DND-41 (cell line): ENCODE measurements around the gene MCC.

Experiments
- ATAC-seq: fragments of 200-7000 bp; cut with Tn5 transposase; 3 replicates; pipeline ENCODE4 v1.9.1; 2021; ENCODE audit warnings: low read depth; ENCODE audit not compliant: insufficient read depth
- DNase-seq: peaks from one replicate; pipeline ENCODE4 v3.0.0-alpha.2; 2020
- H2AFZ ChIP-seq: 2 replicates; pipeline ENCODE4 v1.6.0; 2012; ENCODE audit warnings: low read depth, low read length
- H3K27ac ChIP-seq: 2 replicates; pipeline ENCODE4 v1.5.1; 2012; ENCODE audit warnings: low read length, inconsistent platforms
- H3K27me3 ChIP-seq: fragments of 200-600 bp; sonication (generic); 2 replicates; pipeline ENCODE4 v1.6.0; 2012; ENCODE audit warnings: low read length, mild to moderate bottlenecking, inconsistent platforms; ENCODE audit not compliant: insufficient read depth, poor library complexity
- H3K36me3 ChIP-seq: 2 replicates; pipeline ENCODE4 v1.5.1; 2012; ENCODE audit warnings: low read length, inconsistent platforms; ENCODE audit not compliant: insufficient read depth
- H3K4me1 ChIP-seq: 2 replicates; pipeline ENCODE4 v1.5.1; 2012; ENCODE audit warnings: mild to moderate bottlenecking, low read length; ENCODE audit not compliant: insufficient read depth
- H3K4me2 ChIP-seq: 2 replicates; pipeline ENCODE4 v1.6.0; 2012; ENCODE audit warnings: mild to moderate bottlenecking, moderate library complexity, low read length, inconsistent platforms; ENCODE audit not compliant: insufficient read depth
- H3K4me3 ChIP-seq, 2 experiments: fragments of 200-600 bp in 1 of 2; shearing (Covaris generic) in 1 of 2; 2 replicates each; pipeline ENCODE4 v1.5.1; 2012 to 2016; ENCODE audit warnings: inconsistent platforms in 2 of 2, low read length in 2 of 2, mild to moderate bottlenecking in 2 of 2, low read depth in 1 of 2, moderate library complexity in 1 of 2
- H3K79me2 ChIP-seq: 2 replicates; pipeline ENCODE4 v1.6.0; 2012; ENCODE audit warnings: low read length, inconsistent platforms; ENCODE audit not compliant: insufficient read depth
- H3K9ac ChIP-seq: 2 replicates; pipeline ENCODE4 v1.6.0; 2012; ENCODE audit warnings: low read depth, mild to moderate bottlenecking, inconsistent platforms, low read length, moderate library complexity
- H3K9me3 ChIP-seq: 2 replicates; pipeline ENCODE4 v1.5.1; 2012; ENCODE audit warnings: low read length, moderate library complexity, mild to moderate bottlenecking, inconsistent platforms; ENCODE audit not compliant: insufficient read depth, severe bottlenecking
- H4K20me1 ChIP-seq: 2 replicates; pipeline ENCODE4 v1.6.0; 2012; ENCODE audit warnings: low read length; ENCODE audit not compliant: insufficient read depth
- EZH2 ChIP-seq: IDR thresholded peaks from 3 replicates; pipeline ENCODE4 v1.6.1; 2012; ENCODE audit warnings: borderline replicate concordance, low read depth, mild to moderate bottlenecking, moderate library complexity, low read length, inconsistent platforms; ENCODE audit not compliant: severe bottlenecking
- TF ChIP-seq, protein P1 (sequence below): IDR thresholded peaks from 2 replicates; pipeline ENCODE4 v1.5.1; 2012; ENCODE audit warnings: borderline replicate concordance, low read length, moderate library complexity, mild to moderate bottlenecking; ENCODE audit not compliant: poor library complexity, severe bottlenecking; ENCODE audit errors: extremely low read depth

Gene MCC

DNA sequence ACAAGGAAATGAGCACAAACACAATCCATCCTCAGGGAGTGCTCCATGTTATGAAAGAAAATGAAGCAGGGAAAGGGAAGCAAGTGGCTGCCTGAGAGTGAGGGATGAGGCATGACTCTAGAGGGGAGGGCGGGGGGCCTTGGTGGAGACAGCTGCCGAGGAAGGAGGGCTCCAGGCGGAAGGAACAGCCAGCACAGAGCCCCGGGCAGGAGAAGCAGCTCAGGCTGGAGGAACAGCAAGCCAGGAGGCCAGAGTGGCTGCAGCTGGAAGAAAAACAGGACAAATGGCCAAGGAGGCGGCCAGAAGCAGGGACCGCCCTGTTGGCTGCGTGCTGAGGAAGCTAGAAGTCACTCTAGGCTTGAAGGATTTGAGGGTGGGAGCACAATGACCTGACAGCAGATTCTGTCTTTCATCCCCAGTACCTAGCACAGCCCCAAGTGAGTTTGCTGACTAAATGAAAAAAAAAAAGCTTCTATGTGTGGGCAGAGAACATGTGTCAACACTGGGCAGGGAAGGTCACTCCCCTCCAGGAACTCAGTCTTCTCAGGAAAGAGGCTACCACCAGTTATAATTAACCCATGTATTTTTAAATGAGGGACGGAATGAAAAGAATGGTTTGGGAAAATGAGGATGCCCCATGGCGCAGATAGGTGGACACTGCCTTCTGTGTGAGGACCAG is 368.9 kb downstream of the MCC start:
- no peaks in the 10 kb centered on the region for H3K79me2 ChIP-seq
- no peak for ATAC-seq
- no peaks in the 10 kb centered on the region for H3K27me3 ChIP-seq
- H3K9me3 ChIP-seq: peaks cover 2% of the 10 kb centered on the region
- H3K4me3 ChIP-seq: no peak overlapping the region
- DNase-seq: no peak
- H3K36me3 ChIP-seq: no peaks in the 10 kb centered on the region
- TF ChIP-seq, protein P1, sequence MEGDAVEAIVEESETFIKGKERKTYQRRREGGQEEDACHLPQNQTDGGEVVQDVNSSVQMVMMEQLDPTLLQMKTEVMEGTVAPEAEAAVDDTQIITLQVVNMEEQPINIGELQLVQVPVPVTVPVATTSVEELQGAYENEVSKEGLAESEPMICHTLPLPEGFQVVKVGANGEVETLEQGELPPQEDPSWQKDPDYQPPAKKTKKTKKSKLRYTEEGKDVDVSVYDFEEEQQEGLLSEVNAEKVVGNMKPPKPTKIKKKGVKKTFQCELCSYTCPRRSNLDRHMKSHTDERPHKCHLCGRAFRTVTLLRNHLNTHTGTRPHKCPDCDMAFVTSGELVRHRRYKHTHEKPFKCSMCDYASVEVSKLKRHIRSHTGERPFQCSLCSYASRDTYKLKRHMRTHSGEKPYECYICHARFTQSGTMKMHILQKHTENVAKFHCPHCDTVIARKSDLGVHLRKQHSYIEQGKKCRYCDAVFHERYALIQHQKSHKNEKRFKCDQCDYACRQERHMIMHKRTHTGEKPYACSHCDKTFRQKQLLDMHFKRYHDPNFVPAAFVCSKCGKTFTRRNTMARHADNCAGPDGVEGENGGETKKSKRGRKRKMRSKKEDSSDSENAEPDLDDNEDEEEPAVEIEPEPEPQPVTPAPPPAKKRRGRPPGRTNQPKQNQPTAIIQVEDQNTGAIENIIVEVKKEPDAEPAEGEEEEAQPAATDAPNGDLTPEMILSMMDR: no peak
- TF ChIP-seq EZH2: no peak
- H3K9ac ChIP-seq: no peak overlapping the region
- no peaks in the 10 kb centered on the region for H4K20me1 ChIP-seq
- no peak overlapping the region for H3K4me2 ChIP-seq
- H3K27ac ChIP-seq: no peak overlapping the region
- no peak overlapping the region for H2AFZ ChIP-seq
- H3K4me1 ChIP-seq: no peaks in the 10 kb centered on the region

- Histone ChIP-seq H3K9me3 (peaks cover 2% of the 10 kb centered on the region), H3K79me2 (no peaks in the 10 kb centered on the region), H3K36me3 (no peaks in the 10 kb centered on the region), H3K27me3 (no peaks in the 10 kb centered on the region), H3K9ac (no peak overlapping the region), H3K27ac (no peak overlapping the region), H3K4me2 (no peak overlapping the region), H3K4me3 (no peak overlapping the region), H4K20me1 (no peaks in the 10 kb centered on the region), H2AFZ (no peak overlapping the region), H3K4me1 (no peaks in the 10 kb centered on the region)
- ATAC-seq: no peak
- TF ChIP-seq, protein P1: no peak
- no peak for TF ChIP-seq EZH2
- DNase-seq: no peak
Measured at GRCh38 chr5:113118765-113119164, 369.5 kb downstream of the MCC start.

- no peak overlapping the region for H3K4me3 ChIP-seq
- H2AFZ ChIP-seq: no peak overlapping the region
Measured at GRCh38 chr5:113118298-113118697, 370.0 kb downstream of the MCC start.

More at GRCh38 chr5:113118298-113118697, 370.0 kb downstream of the MCC start:
- H3K36me3 ChIP-seq: no peaks in the 10 kb centered on the region
- H3K9me3 ChIP-seq: peaks cover 2% of the 10 kb centered on the region
- no peaks in the 10 kb centered on the region for H4K20me1 ChIP-seq
- no peaks in the 10 kb centered on the region for H3K79me2 ChIP-seq
- H3K9ac ChIP-seq: no peak overlapping the region
- ATAC-seq (no peak), DNase-seq (no peak)
- no peak overlapping the region for H3K27ac ChIP-seq
- no peak for TF ChIP-seq EZH2
- TF ChIP-seq, protein P1: no peak
- no peak overlapping the region for H3K4me2 ChIP-seq
- H3K4me1 ChIP-seq: no peaks in the 10 kb centered on the region
- no peaks in the 10 kb centered on the region for H3K27me3 ChIP-seq
